M059J (cell line): Measurements from ENCODE around the gene BCL2L11. TPM values are rescaled to one million over a fixed set of nuclear protein-coding genes. Genes with fewer than 3 reads are reported as not detected.

ENCODE experiments used
- DNase-seq: peaks from one replicate; pipeline ENCODE4 v3.0.0-alpha.2; 2012; ENCODE audit warnings: low read depth
- total RNA-seq: library from RNA; depleted of rRNA; stranded (reverse); fragments of >200 nt; shearing (Covaris generic); gene quantifications from 2 replicates; pipeline ENCODE4 v1.2.3, GENCODE V29; 2014

The BCL2L11 gene
- total RNA-seq, 1 experiment from 2014 or later = 7.6 TPM

GRCh38 chr2:111117598-111118480 is 2.9 kb upstream of the BCL2L11 start:
- peak; percentile 77 for DNase-seq

- no peak for DNase-seq
Measured at GRCh38 chr2:111118481-111118980, 2.2 kb upstream of the BCL2L11 start.

- no peak for DNase-seq
Measured at GRCh38 chr2:111118981-111119821, 1.5 kb upstream of the BCL2L11 start.

GRCh38 chr2:111119822-111120252 is 877 bp upstream of the BCL2L11 start:
- no peak for DNase-seq

GRCh38 chr2:111121028-111121827 is 514 bp downstream of the BCL2L11 start:
- DNase-seq = peak; percentile 54

- DNase-seq = peak; percentile 86
Measured at GRCh38 chr2:111121828-111122630, 1.3 kb downstream of the BCL2L11 start.

- DNase-seq = peak; percentile 77
Measured at GRCh38 chr2:111122631-111123421, 2.1 kb downstream of the BCL2L11 start.

GRCh38 chr2:111123751-111124150 is 3.0 kb downstream of the BCL2L11 start:
- DNase-seq = no peak

GRCh38 chr2:111126581-111126980 is 5.9 kb downstream of the BCL2L11 start:
- no peak for DNase-seq

- DNase-seq = no peak
Measured at GRCh38 chr2:111127351-111127750, 6.6 kb downstream of the BCL2L11 start.

GRCh38 chr2:111128096-111128495 is 7.4 kb downstream of the BCL2L11 start:
- no peak for DNase-seq

- no peak for DNase-seq
Measured at GRCh38 chr2:111133603-111134002, 12.9 kb downstream of the BCL2L11 start.

- no peak for DNase-seq
Measured at GRCh38 chr2:111134055-111134454, 13.3 kb downstream of the BCL2L11 start.

- DNase-seq = no peak
Measured at GRCh38 chr2:111135237-111135909, 14.7 kb downstream of the BCL2L11 start.

GRCh38 chr2:111135910-111136297 is 15.2 kb downstream of the BCL2L11 start:
- peak; percentile 87 for DNase-seq

- no peak for DNase-seq
Measured at GRCh38 chr2:111138839-111139238, 18.1 kb downstream of the BCL2L11 start.

- peak; percentile 39 for DNase-seq
Measured at GRCh38 chr2:111139637-111140317, 19.1 kb downstream of the BCL2L11 start.

- no peak for DNase-seq
Measured at GRCh38 chr2:111140815-111141214, 20.1 kb downstream of the BCL2L11 start.

GRCh38 chr2:111142101-111142500 is 21.4 kb downstream of the BCL2L11 start:
- no peak for DNase-seq
